Fibroblast of lung (primary cell): Measurements from ENCODE around the gene HIVEP3.

ENCODE experiments used
- EZH2 ChIP-seq: IDR thresholded peaks from 2 replicates; pipeline ENCODE4 v1.5.1; 2012; ENCODE audit warnings: low read length, control low read depth, mild to moderate bottlenecking; ENCODE audit errors: missing control alignments
- TF ChIP-seq, protein P1 (sequence below), 2 donors: IDR thresholded peaks in 1 of 2; conservative IDR thresholded peaks in 1 of 2; 1 replicate in 1 of 2; 2 replicates in 1 of 2; pipeline ENCODE4 v1.5.1; 2011 to 2012; ENCODE audit warnings: low read length in 2 of 2, control low read depth in 1 of 2, inconsistent platforms in 1 of 2, low read depth in 1 of 2, mild to moderate bottlenecking in 1 of 2

DNA sequence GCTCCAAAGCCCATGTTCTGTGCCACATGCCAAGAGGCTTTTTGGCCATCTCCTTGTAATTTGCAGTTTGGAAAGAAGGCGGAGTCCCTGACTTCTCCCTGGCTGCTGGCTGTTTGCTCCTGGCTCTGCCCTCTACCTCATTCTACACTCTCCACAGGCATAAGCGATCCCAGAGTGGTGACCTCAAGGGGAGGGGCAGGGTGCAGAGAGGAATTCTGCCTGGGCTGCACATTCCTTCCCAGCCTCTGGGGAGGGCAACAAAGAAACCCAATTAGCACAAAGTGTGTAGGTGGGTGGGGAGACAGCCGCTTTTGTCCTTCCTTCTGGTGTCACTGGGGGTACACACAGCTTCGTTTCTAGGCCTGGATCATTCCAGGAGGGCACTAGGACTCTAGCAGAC lies 95.3 kb downstream of the HIVEP3 start:
- TF ChIP-seq, protein P1, sequence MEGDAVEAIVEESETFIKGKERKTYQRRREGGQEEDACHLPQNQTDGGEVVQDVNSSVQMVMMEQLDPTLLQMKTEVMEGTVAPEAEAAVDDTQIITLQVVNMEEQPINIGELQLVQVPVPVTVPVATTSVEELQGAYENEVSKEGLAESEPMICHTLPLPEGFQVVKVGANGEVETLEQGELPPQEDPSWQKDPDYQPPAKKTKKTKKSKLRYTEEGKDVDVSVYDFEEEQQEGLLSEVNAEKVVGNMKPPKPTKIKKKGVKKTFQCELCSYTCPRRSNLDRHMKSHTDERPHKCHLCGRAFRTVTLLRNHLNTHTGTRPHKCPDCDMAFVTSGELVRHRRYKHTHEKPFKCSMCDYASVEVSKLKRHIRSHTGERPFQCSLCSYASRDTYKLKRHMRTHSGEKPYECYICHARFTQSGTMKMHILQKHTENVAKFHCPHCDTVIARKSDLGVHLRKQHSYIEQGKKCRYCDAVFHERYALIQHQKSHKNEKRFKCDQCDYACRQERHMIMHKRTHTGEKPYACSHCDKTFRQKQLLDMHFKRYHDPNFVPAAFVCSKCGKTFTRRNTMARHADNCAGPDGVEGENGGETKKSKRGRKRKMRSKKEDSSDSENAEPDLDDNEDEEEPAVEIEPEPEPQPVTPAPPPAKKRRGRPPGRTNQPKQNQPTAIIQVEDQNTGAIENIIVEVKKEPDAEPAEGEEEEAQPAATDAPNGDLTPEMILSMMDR (conservative IDR thresholded peaks at IDR 0.05 in 1 of 2, IDR thresholded peaks at IDR 0.05 in 1 of 2; ENCODE audit: low read depth in 1 of 2, low read length in 2 of 2) = no peak
- no peak for TF ChIP-seq EZH2
